Epithelial cell of esophagus (primary cell): ENCODE results near the gene CDK3.

Experiments
- DNase-seq: peaks from one replicate; pipeline ENCODE4 v3.0.0; 2010; ENCODE audit warnings: low read depth
- H3K4me3 ChIP-seq: 2 replicates; pipeline ENCODE4 v1.5.1; 2011; ENCODE audit warnings: mild to moderate bottlenecking, low read length, control low read depth
- CTCF ChIP-seq: IDR thresholded peaks from 2 replicates; pipeline ENCODE4 v1.5.1; 2011; ENCODE audit warnings: low read depth, mild to moderate bottlenecking, low read length, control low read depth, inconsistent platforms; ENCODE audit not compliant: insufficient read depth; ENCODE audit errors: missing control alignments

The CDK3 gene

GRCh38 chr17:76032073-76032779 lies 31.6 kb downstream of the CDK3 start:
- no peak for DNase-seq
- H3K4me3 ChIP-seq: no peak overlapping the region

GRCh38 chr17:76032780-76033108 lies 32.1 kb downstream of the CDK3 start:
- no peak for DNase-seq
- H3K4me3 ChIP-seq: no peak overlapping the region
- TF ChIP-seq CTCF: no peak

More at GRCh38 chr17:76032073-76032779, 31.6 kb downstream of the CDK3 start:
- TF ChIP-seq CTCF: no peak

- no peak for TF ChIP-seq CTCF
- no peak for DNase-seq
- no peak overlapping the region for H3K4me3 ChIP-seq
These were observed 32.5 kb downstream of the CDK3 start for GRCh38 chr17:76033139-76033538.

- no peak for TF ChIP-seq CTCF
- H3K4me3 ChIP-seq: no peak overlapping the region
- no peak for DNase-seq
These were observed 34.0 kb downstream of the CDK3 start for GRCh38 chr17:76034428-76035350.

GRCh38 chr17:76036497-76037261 lies 36.0 kb downstream of the CDK3 start:
- H3K4me3 ChIP-seq: no peak overlapping the region
- TF ChIP-seq CTCF: no peak
- no peak for DNase-seq

- TF ChIP-seq CTCF: no peak
- DNase-seq: no peak
These were observed 37.4 kb downstream of the CDK3 start for GRCh38 chr17:76038050-76038449.

More at GRCh38 chr17:76038050-76038449, 37.4 kb downstream of the CDK3 start:
- H3K4me3 ChIP-seq: no peak overlapping the region
